ENCODE results near the gene CCDC107. TPM values are rescaled to one million over a fixed set of nuclear protein-coding genes. Genes with fewer than 3 reads are reported as not detected.

The CCDC107 gene
- total and polyA plus RNA-seq, 2 of the 13 experiments (the other 11 are each of a cell fraction or from before 2014, with no cell fraction given): 7.1 to 15.2 TPM

- no peak for TF ChIP-seq ZNF329 (CRISPR knock-in tag; IDR thresholded peaks at IDR 0.05; ENCODE audit: low read depth)
- peak; percentile 14; the same call in 1 of the 2 replicates for TF ChIP-seq ZNF160 (CRISPR knock-in tag; IDR thresholded peaks at IDR 0.05)
- no peak for TF ChIP-seq HNRNPK (IDR thresholded peaks at IDR 0.05; ENCODE audit: low read depth, low read length, poor library complexity, severe bottlenecking)
- TF ChIP-seq ZNF292 (CRISPR knock-in tag; IDR thresholded peaks at IDR 0.05; ENCODE audit: borderline replicate concordance, low read depth): peak; percentile 72; the same call in 1 of the 2 replicates
- no peak for TF ChIP-seq SRSF4 (IDR thresholded peaks at IDR 0.05; ENCODE audit: low read depth, low read length, poor library complexity, severe bottlenecking)
- no peak for TF ChIP-seq PAX8 (CRISPR knock-in tag; IDR thresholded peaks at IDR 0.05; ENCODE audit: borderline replicate concordance)
- TF ChIP-seq CREBL2 (CRISPR knock-in tag; IDR thresholded peaks at IDR 0.05; ENCODE audit: borderline replicate concordance): no peak
- TF ChIP-seq ZNF740 (CRISPR knock-in tag; IDR thresholded peaks at IDR 0.05): no peak
- no peak for TF ChIP-seq ZNF713 (CRISPR knock-in tag; IDR thresholded peaks at IDR 0.05)
- TF ChIP-seq ZNF446 (CRISPR knock-in tag; IDR thresholded peaks at IDR 0.05): no peak
- no peak for TF ChIP-seq ZNF207 (IDR thresholded peaks at IDR 0.05; ENCODE audit: borderline replicate concordance)
- TF ChIP-seq KDM4B (CRISPR knock-in tag; IDR thresholded peaks at IDR 0.05): peak; percentile 87; the same call in 1 of the 2 replicates
- no peak for TF ChIP-seq KLF11 (CRISPR knock-in tag; IDR thresholded peaks at IDR 0.05)
- TF ChIP-seq ZBTB2 (CRISPR knock-in tag; IDR thresholded peaks at IDR 0.05; ENCODE audit: low read depth): no peak
- TF ChIP-seq BORCS8-MEF2B (CRISPR knock-in tag; IDR thresholded peaks at IDR 0.05): no peak
- no peak for TF ChIP-seq DNMT1 (CRISPR knock-in tag; IDR thresholded peaks at IDR 0.05)
- no peak for TF ChIP-seq ZBTB38 (CRISPR knock-in tag; IDR thresholded peaks at IDR 0.05)
- no peak for TF ChIP-seq EEA1 (CRISPR knock-in tag; IDR thresholded peaks at IDR 0.05; ENCODE audit: borderline replicate concordance)
- TF ChIP-seq ZNF253 (CRISPR knock-in tag; IDR thresholded peaks at IDR 0.05; ENCODE audit: borderline replicate concordance): no peak
- TF ChIP-seq ZNF850 (CRISPR knock-in tag; conservative IDR thresholded peaks at IDR 0.05): no peak
- no peak for TF ChIP-seq PHB2 (IDR thresholded peaks at IDR 0.05; ENCODE audit: partially characterized antibody)
- TF ChIP-seq RERE (CRISPR knock-in tag; IDR thresholded peaks at IDR 0.05; ENCODE audit: low read depth): no peak
- no peak for TF ChIP-seq ZNF430 (CRISPR knock-in tag; IDR thresholded peaks at IDR 0.05)
Observed at GRCh38 chr9:35669331-35670145, 11.4 kb downstream of the CCDC107 start (continued).
